ENCODE measurements around the gene PCDH1. TPM values are rescaled to one million over a fixed set of nuclear protein-coding genes. Genes with fewer than 3 reads are reported as not detected.

PCDH1 gene
- total RNA-seq, 2 donors from 2014 or later: 24.9 to 31.3 TPM

- no peak overlapping the region for H3K4me3 ChIP-seq
- ATAC-seq (peak; percentile 65), DNase-seq (peak in 2 of 4 donors; percentile 8 to 12)
- H3K4me1 ChIP-seq: no peaks in the 10 kb centered on the region
- no peaks in the 10 kb centered on the region for H3K9me3 ChIP-seq
- intact Hi-C loops (cut with DNase I): no loop called here
- 62 to 64% methylated on average over 8 to 10 of the region's 10 CpGs for WGBS, 2 donors
- peak overlapping the region in 2 of 4 donors; percentile 21 to 27 for H3K27ac ChIP-seq
- no peaks in the 10 kb centered on the region for H3K27me3 ChIP-seq
- no peaks in the 10 kb centered on the region for H3K36me3 ChIP-seq (replicated peaks in 1 of 2; ENCODE audit: insufficient read depth in 1 of 2, low read depth in 2 of 2)
- TF ChIP-seq POLR2A (IDR thresholded peaks at IDR 0.05): no peak
These were observed 72.2 kb downstream of the PCDH1 start for GRCh38 chr5:141805874-141806595.

- DNase-seq (no peak), ATAC-seq (no peak)
- Histone ChIP-seq H3K4me3 (no peak overlapping the region), H3K4me1 (no peaks in the 10 kb centered on the region), H3K36me3 (replicated peaks in 1 of 2; ENCODE audit: insufficient read depth in 1 of 2, low read depth in 2 of 2) (no peaks in the 10 kb centered on the region), H3K27ac (no peak overlapping the region), H3K27me3 (no peaks in the 10 kb centered on the region), H3K9me3 (no peaks in the 10 kb centered on the region)
- intact Hi-C loops (cut with DNase I): no loop called here
- WGBS, 2 donors: 39% methylated on average over 5 of the region's 5 CpGs
- TF ChIP-seq POLR2A (IDR thresholded peaks at IDR 0.05) (no peak), CTCF (IDR thresholded peaks at IDR 0.05) (no peak)
These were observed 73.7 kb downstream of the PCDH1 start for GRCh38 chr5:141804475-141804874.

Other genes starting within 250 kb of the PCDH1 start
- gene HDAC3, start 241.6 kb downstream of the PCDH1 start, total RNA-seq: 10 to 100 TPM; 42.8 to 63.8 TPM
- 1 to 10 TPM; 2.9 to 8.9 TPM for gene RELL2, start 241.4 kb downstream of the PCDH1 start, total RNA-seq
- 10 to 100 TPM; 34.8 to 40.9 TPM for gene FCHSD1, start 227.0 kb downstream of the PCDH1 start, total RNA-seq
- 1 to 10 TPM; 3.9 to 4.6 TPM for gene ARAP3, start 196.2 kb downstream of the PCDH1 start, total RNA-seq
- 100 to 1,000 TPM in 1 of 2 donors, 10 to 100 TPM in 1; 50.6 to 100 TPM for gene DELE1, start 45.5 kb upstream of the PCDH1 start, total RNA-seq
- 1 to 10 TPM; 1.6 to 2.9 TPM for gene PCDH12, start 79.8 kb upstream of the PCDH1 start, total RNA-seq
- gene RNF14, start 90.7 kb upstream of the PCDH1 start, total RNA-seq: 10 to 100 TPM; 29.3 to 44.2 TPM
- gene GNPDA1, start 134.6 kb upstream of the PCDH1 start, total RNA-seq: 10 to 100 TPM; 11.4 to 42.2 TPM
- gene NDFIP1, start 230.4 kb upstream of the PCDH1 start, total RNA-seq: 10 to 100 TPM; 39.7 to 58.3 TPM

Data from body of pancreas (tissue), 4 donors.